ENCODE results near the gene LHB. TPM values are rescaled to one million over a fixed set of nuclear protein-coding genes. Genes with fewer than 3 reads are reported as not detected.

LHB gene
- total and polyA plus RNA-seq, 3 donors from 2014 or later: 4.4 to 13.9 (median 5.5) TPM

DNA sequence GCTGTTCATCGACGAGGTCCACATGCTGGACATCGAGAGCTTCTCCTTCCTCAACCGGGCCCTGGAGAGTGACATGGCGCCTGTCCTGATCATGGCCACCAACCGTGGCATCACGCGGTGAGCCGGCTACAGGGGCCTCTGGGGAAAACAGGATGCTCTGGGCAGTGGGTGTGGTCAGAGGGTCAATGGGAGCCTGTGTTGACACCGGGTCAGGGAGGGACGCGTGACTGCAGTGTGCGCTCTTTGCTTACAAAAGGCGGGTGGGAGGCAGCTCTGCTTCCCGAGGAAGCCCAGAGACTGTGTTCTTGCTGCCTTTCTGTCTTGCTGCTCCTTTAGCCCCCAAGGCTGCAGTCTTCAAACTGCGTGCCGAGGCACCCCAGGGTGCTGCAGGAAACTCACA, 5.7 kb downstream of the LHB start:
- H3K36me3 ChIP-seq (ENCODE audit: low read depth, missing control alignments): no peaks in the 10 kb centered on the region
- no peaks in the 10 kb centered on the region for H3K9me3 ChIP-seq
- no peaks in the 10 kb centered on the region for H3K4me1 ChIP-seq
- intact Hi-C loops (cut with DNase I; ENCODE audit: low total_unique reads): no loop called here
- TF ChIP-seq CTCF (IDR thresholded peaks at IDR 0.05) (no peak), POLR2A (IDR thresholded peaks at IDR 0.05) (no peak)
- DNase-seq: no peak
- H3K4me3 ChIP-seq: no peak overlapping the region
- no peaks in the 10 kb centered on the region for H3K27me3 ChIP-seq
- 93 to 97% methylated on average over 15 to 17 of the region's 17 CpGs for WGBS, 2 donors
- H3K27ac ChIP-seq: no peak overlapping the region

DNA sequence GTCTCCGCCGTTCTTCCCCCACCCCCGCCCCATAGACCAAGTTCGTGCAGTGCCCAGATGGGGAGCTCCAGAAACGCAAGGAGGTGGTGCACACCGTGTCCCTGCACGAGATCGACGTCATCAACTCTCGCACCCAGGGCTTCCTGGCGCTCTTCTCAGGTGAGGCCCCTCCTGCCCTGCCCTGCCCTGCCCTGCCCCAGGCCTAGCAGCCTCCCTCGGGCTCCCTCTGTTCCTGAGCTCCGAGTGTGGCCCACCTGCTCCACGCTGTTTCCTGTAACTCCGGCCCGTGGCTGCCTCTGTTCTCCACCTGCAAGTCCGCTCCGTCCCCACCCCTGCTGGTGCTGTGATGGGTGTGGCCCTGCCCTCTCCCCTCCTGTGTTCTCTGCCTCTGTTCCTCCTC, 6.4 kb downstream of the LHB start:
- Histone ChIP-seq H3K4me1 (no peaks in the 10 kb centered on the region), H3K9me3 (no peaks in the 10 kb centered on the region), H3K27ac (no peak overlapping the region), H3K36me3 (ENCODE audit: low read depth, missing control alignments) (no peaks in the 10 kb centered on the region), H3K4me3 (no peak overlapping the region), H3K27me3 (no peaks in the 10 kb centered on the region)
- TF ChIP-seq POLR2A (IDR thresholded peaks at IDR 0.05): no peak
- TF ChIP-seq CTCF (IDR thresholded peaks at IDR 0.05): no peak
- DNase-seq: no peak
- intact Hi-C loops (cut with DNase I; ENCODE audit: low total_unique reads): no loop called here
- 86 to 93% methylated on average over 13 to 18 of the region's 18 CpGs for WGBS, 2 donors

GRCh38 chr19:49009828-49010227, 7.1 kb downstream of the LHB start:
- 96 to 98% methylated on average over 8 to 18 of the region's 18 CpGs for WGBS, 2 donors
- Histone ChIP-seq H3K36me3 (ENCODE audit: low read depth, missing control alignments) (no peaks in the 10 kb centered on the region), H3K27ac (no peak overlapping the region), H3K4me3 (no peak overlapping the region), H3K27me3 (no peaks in the 10 kb centered on the region), H3K9me3 (no peaks in the 10 kb centered on the region), H3K4me1 (no peaks in the 10 kb centered on the region)
- intact Hi-C loops (cut with DNase I; ENCODE audit: low total_unique reads): no loop called here
- DNase-seq: no peak
- no peak for TF ChIP-seq CTCF (IDR thresholded peaks at IDR 0.05)
- no peak for TF ChIP-seq POLR2A (IDR thresholded peaks at IDR 0.05)

- no peaks in the 10 kb centered on the region for H3K36me3 ChIP-seq (ENCODE audit: low read depth, missing control alignments)
- no peaks in the 10 kb centered on the region for H3K9me3 ChIP-seq
- DNase-seq: no peak
- H3K4me3 ChIP-seq: no peak overlapping the region
- H3K27me3 ChIP-seq: no peaks in the 10 kb centered on the region
- H3K27ac ChIP-seq: no peak overlapping the region
- intact Hi-C loops (cut with DNase I; ENCODE audit: low total_unique reads): no loop called here
- TF ChIP-seq CTCF (IDR thresholded peaks at IDR 0.05) (no peak), POLR2A (IDR thresholded peaks at IDR 0.05) (no peak)
- WGBS, 2 donors: 96 to 98% methylated on average over 22 of the region's 22 CpGs
- no peaks in the 10 kb centered on the region for H3K4me1 ChIP-seq
These were observed 10.0 kb downstream of the LHB start for GRCh38 chr19:49006905-49007304.

- TF ChIP-seq POLR2A (IDR thresholded peaks at IDR 0.05): no peak
- TF ChIP-seq CTCF (IDR thresholded peaks at IDR 0.05): no peak
- H3K4me1 ChIP-seq: no peaks in the 10 kb centered on the region
- H3K27me3 ChIP-seq: no peaks in the 10 kb centered on the region
- intact Hi-C loops (cut with DNase I; ENCODE audit: low total_unique reads): no loop called here
- H3K36me3 ChIP-seq (ENCODE audit: low read depth, missing control alignments): no peaks in the 10 kb centered on the region
- no peaks in the 10 kb centered on the region for H3K9me3 ChIP-seq
- H3K27ac ChIP-seq: no peak overlapping the region
- DNase-seq: no peak
- 88 to 91% methylated on average over 7 of the region's 7 CpGs for WGBS, 2 donors
- H3K4me3 ChIP-seq: no peak overlapping the region
These were observed 11.8 kb downstream of the LHB start for GRCh38 chr19:49004964-49005614.

Data from testis (tissue), 3 donors.